ENCODE data around the gene RCOR3.

DNA sequence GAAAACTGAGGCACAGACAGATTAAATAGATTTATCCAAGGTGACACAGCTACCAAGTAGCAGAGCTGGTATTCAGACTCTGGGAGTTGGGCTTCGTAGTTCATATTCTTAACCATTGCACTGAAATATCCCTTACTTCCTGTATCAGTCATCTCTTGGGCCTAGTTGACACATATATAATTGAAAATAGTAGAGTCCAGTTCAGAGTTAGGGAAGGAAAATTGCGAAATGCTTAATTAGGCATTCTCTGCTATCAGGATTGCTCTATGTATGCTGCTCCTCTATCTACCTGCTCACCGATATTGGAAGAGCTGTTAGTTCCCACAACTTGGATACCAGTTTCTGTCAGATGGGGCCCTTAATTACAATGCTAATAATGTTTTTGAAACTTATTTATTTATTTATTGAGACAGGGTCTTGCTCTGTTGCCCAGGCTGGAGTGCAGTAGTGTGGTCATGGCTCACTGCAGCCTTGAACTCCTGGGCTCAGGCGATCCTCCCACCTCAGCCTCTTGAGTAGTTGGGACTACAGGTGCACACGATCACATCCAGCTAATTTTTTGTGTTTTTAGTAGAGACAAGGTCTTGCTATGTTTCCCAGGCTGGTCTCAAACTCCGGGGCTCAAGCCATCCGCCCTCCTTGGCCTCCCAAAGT lies 8.2 kb downstream of the RCOR3 start:
- TF ChIP-seq SUZ12 (IDR thresholded peaks at IDR 0.05; ENCODE audit: extremely low read depth, insufficient read depth, insufficient read length) (no peak), ZNF274 (IDR thresholded peaks at IDR 0.05; ENCODE audit: low read depth, low read length) (no peak)
